WTC11 (cell line): Measurements from ENCODE around the gene PAK1. TPM values are rescaled to one million over a fixed set of nuclear protein-coding genes. Genes with fewer than 3 reads are reported as not detected.

Experiments used
- total RNA-seq: library from RNA; stranded (reverse); gene quantifications from 3 replicates; pipeline ENCODE4 v1.2.3, GENCODE V29; 2021

The PAK1 gene
- total RNA-seq, 1 experiment from 2014 or later, result 160 TPM

Other genes with a start within 250 kb of the PAK1 start
- gene GDPD4, start 172.4 kb downstream of the PAK1 start, total RNA-seq, result not detected in 3 replicates
- gene AQP11, start 115.9 kb upstream of the PAK1 start, total RNA-seq, result 0.99 to 1.6 TPM (median 1.2 TPM) in 3 replicates
- 147 to 153 TPM (median 152 TPM) in 3 replicates for gene CLNS1A, start 163.7 kb upstream of the PAK1 start, total RNA-seq